K562 (cell line): ENCODE results near the gene UBE2H. TPM values are rescaled to one million over a fixed set of nuclear protein-coding genes. Genes with fewer than 3 reads are reported as not detected.

ENCODE experiments used
- ATAC-seq: fragments of 200-7000 bp; cut with Tn5 transposase; 3 replicates; pipeline ENCODE4 v1.9.1; 2020; ENCODE audit warnings: moderate library complexity
- BruUV-seq: library from RNA; stranded (reverse); fragments of 400-500 nt; replicated peaks from 2 replicates; lab custom pipeline; 2021; lab: Mats Ljungman, UMichigan
- CTCF ChIA-PET: fragments of 300-600 bp; formaldehyde crosslinking; extraction: SDS; loops from one replicate; lab custom pipeline; 2021; ENCODE audit warnings: low intra/inter-chr PET ratio; lab: Yijun Ruan, JAX
- POLR2A ChIA-PET: fragments of 300-600, 350-650 bp; sonication (Branson Sonifier 250); formaldehyde crosslinking; extraction: SDS; loops from one replicate; lab custom pipeline; 2021; ENCODE audit warnings: antibody characterized with exemption, inconsistent platforms; lab: Yijun Ruan, JAX
- DNase-seq, 4 experiments: peaks; one replicate each; pipeline versions ENCODE4 v3.0.0 to v3.0.0-alpha.2; 2011 to 2018; ENCODE audit warnings: low spot score in 3 of 4, mixed read lengths in 3 of 4; ENCODE audit errors: extremely low read depth in 1 of 4
- FAIRE-seq: peaks from 2 replicates; lab custom pipeline; 2011; peaks lifted over from hg19 to GRCh38; lab: Jason Lieb, UNC
- H2AFZ ChIP-seq: 2 replicates; pipeline ENCODE4 v1.6.0; 2011; ENCODE audit warnings: low read depth, low read length, control low read depth, inconsistent platforms
- H3K27ac ChIP-seq: fragments of 200-600 bp; 3 replicates; pipeline ENCODE4 v1.8.0; 2011; ENCODE audit warnings: low read depth, mild to moderate bottlenecking, control low read depth, inconsistent platforms, low read length, moderate library complexity, mixed read lengths; ENCODE audit errors: extremely low read depth
- H3K27me3 ChIP-seq, 2 experiments: fragments of 300-600 bp in 1 of 2; 2 replicates in 1 of 2; 3 replicates in 1 of 2; pipeline versions ENCODE4 v1.6.0 to v1.8.0; 2011; ENCODE audit warnings: inconsistent platforms in 2 of 2, low read length in 2 of 2, mild to moderate bottlenecking in 1 of 2, mixed read lengths in 1 of 2, moderate library complexity in 1 of 2; ENCODE audit not compliant: control insufficient read depth in 2 of 2, insufficient read depth in 2 of 2
- H3K36me3 ChIP-seq: fragments of 300-600 bp; 3 replicates; pipeline ENCODE4 v1.8.0; 2011; ENCODE audit warnings: mild to moderate bottlenecking, low read length, inconsistent platforms; ENCODE audit not compliant: control insufficient read depth, insufficient read depth
- H3K4me1 ChIP-seq, 2 experiments: fragments of 200-600 bp in 1 of 2; replicated peaks in 1 of 2; 2 replicates in 1 of 2; 3 replicates in 1 of 2; pipeline versions ENCODE4 v1.5.1 to v1.8.0; 2011; ENCODE audit warnings: inconsistent platforms in 2 of 2, low read length in 2 of 2, mild to moderate bottlenecking in 1 of 2, mixed read lengths in 1 of 2, moderate library complexity in 1 of 2; ENCODE audit not compliant: control insufficient read depth in 2 of 2, insufficient read depth in 2 of 2
- H3K4me2 ChIP-seq: 2 replicates; pipeline ENCODE4 v1.6.1; 2011; ENCODE audit warnings: low read length, control low read depth, inconsistent platforms, mixed read lengths; ENCODE audit not compliant: insufficient read depth
- H3K4me3 ChIP-seq: fragments of 200-600 bp; sonication (generic), shearing (Covaris generic); 2 replicates; pipeline ENCODE4 v1.5.1; 2016; ENCODE audit warnings: control low read depth, inconsistent platforms
- H3K79me2 ChIP-seq: fragments of 200-600 bp; 3 replicates; pipeline ENCODE4 v1.8.0; 2011; ENCODE audit warnings: low read length, inconsistent platforms; ENCODE audit not compliant: control insufficient read depth, insufficient read depth
- H3K9ac ChIP-seq, 2 experiments: 2 replicates each; pipeline versions ENCODE4 v1.6.0 to v1.6.1; 2011; ENCODE audit warnings: low read depth in 2 of 2, low read length in 2 of 2, control low read depth in 1 of 2, inconsistent platforms in 1 of 2, mild to moderate bottlenecking in 1 of 2, mixed read lengths in 1 of 2; ENCODE audit not compliant: insufficient read depth in 1 of 2
- H3K9me1 ChIP-seq: one replicate; pipeline ENCODE4 v1.6.0; 2011; ENCODE audit warnings: inconsistent platforms, mild to moderate bottlenecking, low read length, moderate library complexity; ENCODE audit not compliant: control insufficient read depth, insufficient read depth
- H3K9me3 ChIP-seq: replicated peaks from 2 replicates; pipeline ENCODE4 v1.5.1; 2011; ENCODE audit warnings: low read depth, low read length, inconsistent platforms; ENCODE audit not compliant: control insufficient read depth, insufficient read depth
- H4K20me1 ChIP-seq: replicated peaks from 2 replicates; pipeline ENCODE4 v1.6.1; 2011; ENCODE audit warnings: low read length, inconsistent platforms, mixed read lengths; ENCODE audit not compliant: control insufficient read depth, insufficient read depth
- ATF3 ChIP-seq, 2 experiments: fragments of 450-650 bp in 1 of 2; sonication (generic) in 1 of 2; formaldehyde crosslinking in 1 of 2; IDR thresholded peaks in 1 of 2; conservative IDR thresholded peaks in 1 of 2; 2 replicates each; pipeline versions ENCODE4 v1.6.1 to v1.8.1; 2016 to 2023; ENCODE audit warnings: mild to moderate bottlenecking in 2 of 2, moderate library complexity in 2 of 2, inconsistent platforms in 1 of 2, missing genetic modification reagents in 1 of 2
- CGGBP1 ChIP-seq: fragments of 250-450 bp; sonication (Bioruptor Pico); IDR thresholded peaks from 2 replicates; pipeline ENCODE4 v1.9.0; 2021; ENCODE audit warnings: mild to moderate bottlenecking
- CHCHD3 ChIP-seq: fragments of 250-450 bp; sonication (Bioruptor Pico); IDR thresholded peaks from 2 replicates; pipeline ENCODE4 v2.1.2; 2022; ENCODE audit warnings: mild to moderate bottlenecking
- MCM7 ChIP-seq, 2 experiments: fragments of 450-650 bp; IDR thresholded peaks; 2 replicates each; pipeline ENCODE4 v1.6.1; 2016 to 2018
- SOX6 ChIP-seq: fragments of 450-650 bp; IDR thresholded peaks from 2 replicates; pipeline ENCODE4 v1.6.1; 2014; ENCODE audit warnings: mild to moderate bottlenecking
- USF2 ChIP-seq: sonication (generic); formaldehyde crosslinking; IDR thresholded peaks from 2 replicates; pipeline ENCODE4 v1.5.0; 2020; ENCODE audit warnings: missing genetic modification reagents
- ZFP30 ChIP-seq: fragments of 250-450 bp; sonication (Bioruptor Pico); IDR thresholded peaks from 2 replicates; pipeline ENCODE4 v1.8.0; 2022; ENCODE audit warnings: moderate library complexity, mild to moderate bottlenecking, inconsistent platforms, borderline replicate concordance
- ZNF384 ChIP-seq: IDR thresholded peaks from 2 replicates; pipeline ENCODE4 v1.6.1; 2012; ENCODE audit warnings: low read depth, low read length, improper control_type of control experiment
- WGBS: fragments of 100-300 bp; shearing (Covaris generic); methylation state at CpG from one replicate; pipeline ENCODE4 v1.1.6; 2016; ENCODE audit warnings: low coverage, mixed read lengths; ENCODE audit not compliant: insufficient coverage; ENCODE audit errors: missing lambda C conversion rate; 5-methylcytosine and 5-hydroxymethylcytosine counted together
- in situ Hi-C: fragments of 300-500 bp; cut with MboI; formaldehyde crosslinking; loops from 4 replicates; pipeline ENCODE4 v1.15.0; 2018; ENCODE audit warnings: inconsistent platforms, mixed read lengths
- intact Hi-C: fragments of 100-400 bp; cut with micrococcal nuclease; formaldehyde crosslinking; loops from 2 replicates; pipeline ENCODE4 v1.14.2; 2022
- polyA plus RNA-seq, 8 experiments: library from polyadenylated mRNA; depleted of rRNA in 4 of 8; stranded (reverse) in 5 of 8; unstranded in 3 of 8; fragments of >200 nt; fragmentation: Nextera tagmentation in 2 of 8; fragmentation: Illumina TruSeq in 1 of 8; extraction: Ambion mirVana in 2 of 8; extraction: Trizol in 1 of 8; gene quantifications; 2 replicates each; pipeline versions ENCODE4 v1.2.1 to v1.2.3, GENCODE V29; 2011 to 2014; ENCODE audit warnings: inconsistent platforms in 1 of 8, missing spikeins in 1 of 8
- total RNA-seq, 7 experiments: library from RNA; depleted of rRNA in 6 of 7; stranded (reverse); fragments of >200 nt in 6 of 7; fragmentation: Illumina TruSeq in 2 of 7; extraction: Trizol in 2 of 7; gene quantifications; 2 replicates each; pipeline versions ENCODE4 v1.2.1 to v1.2.3, GENCODE V29; 2011 to 2021; ENCODE audit warnings: low replicate concordance in 1 of 7

UBE2H gene
- total and polyA plus RNA-seq, 9 of the 15 experiments (the other 6 are each of a cell fraction or from before 2014, with no cell fraction given), result 6.3 to 33.0 (median 13.3) TPM

GRCh38 chr7:129840757-129841156 lies 112.0 kb downstream of the UBE2H start:
- no peak overlapping the region for H2AFZ ChIP-seq
- ChIA-PET POLR2A (interaction anchor here (1.0 to 2.5 kb wide), 2 partner anchors 10 to 11 kb away, joined by 4 to 8 read pairs; no protein-coding TSS in a partner anchor), CTCF (no interaction called here)
- H3K79me2 ChIP-seq, result no peaks in the 10 kb centered on the region
- no peak overlapping the region for H3K27ac ChIP-seq
- peaks cover 0 to 29% of the 10 kb centered on the region in 2 experiments; a peak in 4 of 5 replicates for H3K4me1 ChIP-seq
- TF ChIP-seq ATF3 (IDR thresholded peaks at IDR 0.05) (no peak), ATF3 (CRISPR knock-in tag; conservative IDR thresholded peaks at IDR 0.05) (no peak), SOX6 (peak; percentile 43; the same call in 1 of the 2 replicates)
- intact Hi-C loops, result no loop called here
- in situ Hi-C loops, result no loop called here
- DNase-seq, result no peak
- WGBS, result 43% methylated on average over 4 of the region's 4 CpGs
- H3K36me3 ChIP-seq, result no peaks in the 10 kb centered on the region
- H3K9me1 ChIP-seq, result no peaks in the 10 kb centered on the region
- no peak overlapping the region for H3K4me3 ChIP-seq
- H3K27me3 ChIP-seq, result no peaks in the 10 kb centered on the region
- FAIRE-seq, result no peak
- H3K9ac ChIP-seq, result no peak overlapping the region
- no peak for ATAC-seq
- H3K4me2 ChIP-seq, result no peak overlapping the region
- BruUV-seq, result no TSS peak
- H4K20me1 ChIP-seq, result no peaks in the 10 kb centered on the region
- H3K9me3 ChIP-seq, result no peaks in the 10 kb centered on the region

GRCh38 chr7:129836983-129837382 lies 115.8 kb downstream of the UBE2H start:
- POLR2A ChIA-PET, result interaction anchor here (0.7 to 1.5 kb wide), 3 partner anchors 14 to 1098 kb away, joined by 3 to 4 read pairs (median 3); no protein-coding TSS in a partner anchor
- H3K27me3 ChIP-seq, result no peaks in the 10 kb centered on the region
- no peak for TF ChIP-seq ZNF384
- no peak for TF ChIP-seq CGGBP1 (CRISPR knock-in tag)
- TF ChIP-seq MCM7 (IDR thresholded peaks at IDR 0.05), result no peak
- TF ChIP-seq ZFP30, result no peak
- no peak for TF ChIP-seq USF2 (CRISPR knock-in tag)
- TF ChIP-seq CHCHD3, result no peak
- H3K9me3 ChIP-seq, result no peaks in the 10 kb centered on the region
- H3K4me2 ChIP-seq, result no peak overlapping the region
- intact Hi-C loops (no loop called here), in situ Hi-C loops (no loop called here)
- ATAC-seq (no peak; the same call in 2 of the 3 replicates), FAIRE-seq (no peak), DNase-seq (no peak)
- no peaks in the 10 kb centered on the region for H3K9me1 ChIP-seq
- H3K4me1 ChIP-seq, result peaks cover 0 to 22% of the 10 kb centered on the region in 2 experiments; a peak in 4 of 5 replicates
- BruUV-seq, result no TSS peak
- CTCF ChIA-PET, result no interaction called here
- no peak overlapping the region for H2AFZ ChIP-seq
- no peak overlapping the region for H3K9ac ChIP-seq
- H3K4me3 ChIP-seq, result no peak overlapping the region
- 58% methylated on average over 3 of the region's 3 CpGs for WGBS
- no peak overlapping the region for H3K27ac ChIP-seq
- H3K79me2 ChIP-seq, result no peaks in the 10 kb centered on the region
- no peaks in the 10 kb centered on the region for H3K36me3 ChIP-seq
- H4K20me1 ChIP-seq, result no peaks in the 10 kb centered on the region
